IMR-90 (cell line): ENCODE results near the gene RANBP3. TPM values are rescaled to one million over a fixed set of nuclear protein-coding genes. Genes with fewer than 3 reads are reported as not detected.

Experiments used
- ATAC-seq: fragments of 200-7000 bp; cut with Tn5 transposase; 2 replicates; pipeline ENCODE4 v1.9.1; 2020; ENCODE audit warnings: low read depth, mild to moderate bottlenecking, moderate library complexity
- BruUV-seq: library from RNA; stranded (reverse); fragments of 400-500 nt; replicated peaks from 2 replicates; lab custom pipeline; 2021; lab: Mats Ljungman, UMichigan
- CTCF ChIA-PET: fragments of 300-600 bp; formaldehyde crosslinking; extraction: SDS; loops from one replicate; lab custom pipeline; 2021; ENCODE audit warnings: antibody characterized with exemption; lab: Yijun Ruan, JAX
- POLR2A ChIA-PET: fragments of 300-600 bp; sonication (Branson Sonifier 250); formaldehyde crosslinking; loops from one replicate; lab custom pipeline; 2022; ENCODE audit warnings: antibody characterized with exemption; ENCODE audit not compliant: unreplicated experiment; lab: Charles Lee
- DNase-seq: peaks from one replicate; pipeline ENCODE4 v3.0.0; 2013
- H2AFZ ChIP-seq: replicated peaks from 2 replicates; pipeline ENCODE3; 2013; ENCODE audit warnings: low read length, mild to moderate bottlenecking; ENCODE audit not compliant: poor library complexity
- H2AK5ac ChIP-seq: 2 replicates; pipeline ENCODE4 v1.6.1; 2013; ENCODE audit warnings: low read depth, low read length, inconsistent platforms
- H2AK9ac ChIP-seq: replicated peaks from 2 replicates; pipeline ENCODE3; 2013; ENCODE audit warnings: mild to moderate bottlenecking, low read depth, low read length, moderate library complexity; ENCODE audit not compliant: poor library complexity
- H2BK120ac ChIP-seq: 2 replicates; pipeline ENCODE4 v1.6.1; 2013; ENCODE audit warnings: low read depth, low read length, inconsistent platforms
- H2BK15ac ChIP-seq: 3 replicates; pipeline ENCODE4 v1.6.1; 2013; ENCODE audit warnings: low read depth, low read length, inconsistent platforms
- H2BK20ac ChIP-seq: 2 replicates; pipeline ENCODE4 v1.6.1; 2013; ENCODE audit warnings: low read depth, mild to moderate bottlenecking, inconsistent platforms, low read length, moderate library complexity
- H2BK5ac ChIP-seq: 2 replicates; pipeline ENCODE4 v1.6.1; 2013; ENCODE audit warnings: mild to moderate bottlenecking, low read depth, low read length, inconsistent platforms; ENCODE audit not compliant: poor library complexity, severe bottlenecking
- H3K14ac ChIP-seq: replicated peaks from 2 replicates; pipeline ENCODE4 v1.6.1; 2013; ENCODE audit warnings: low read depth, low read length, inconsistent platforms
- H3K18ac ChIP-seq: 2 replicates; pipeline ENCODE4 v1.6.1; 2013; ENCODE audit warnings: low read depth, low read length, control low read depth
- H3K23ac ChIP-seq: 2 replicates; pipeline ENCODE4 v1.6.1; 2013; ENCODE audit warnings: low read depth, low read length, inconsistent platforms
- H3K27ac ChIP-seq: 2 replicates; pipeline ENCODE4 v1.5.1; 2013; ENCODE audit warnings: mild to moderate bottlenecking, control low read depth, low read length; ENCODE audit not compliant: insufficient read depth
- H3K27me3 ChIP-seq: 2 replicates; pipeline ENCODE4 v1.6.1; 2013; ENCODE audit warnings: low read length; ENCODE audit not compliant: control insufficient read depth, insufficient read depth
- H3K36me3 ChIP-seq: 2 replicates; pipeline ENCODE4 v1.6.1; 2013; ENCODE audit warnings: low read length, mixed read lengths; ENCODE audit not compliant: control insufficient read depth, insufficient read depth
- H3K4ac ChIP-seq: 2 replicates; pipeline ENCODE4 v1.6.1; 2013; ENCODE audit warnings: low read depth, low read length, inconsistent platforms
- H3K4me1 ChIP-seq: 2 replicates; pipeline ENCODE4 v1.6.1; 2013; ENCODE audit warnings: low read length, mixed read lengths; ENCODE audit not compliant: control insufficient read depth, insufficient read depth
- H3K4me2 ChIP-seq: 2 replicates; pipeline ENCODE4 v1.6.1; 2013; ENCODE audit warnings: low read depth, mild to moderate bottlenecking, control low read depth, low read length, moderate library complexity
- H3K4me3 ChIP-seq: 2 replicates; pipeline ENCODE4 v1.5.1; 2013; ENCODE audit warnings: low read depth, mild to moderate bottlenecking, control low read depth, low read length, moderate library complexity; ENCODE audit not compliant: insufficient read depth
- H3K56ac ChIP-seq: 2 replicates; pipeline ENCODE4 v1.6.1; 2013; ENCODE audit warnings: low read length, inconsistent platforms; ENCODE audit not compliant: insufficient read depth; ENCODE audit errors: extremely low read depth
- H3K79me1 ChIP-seq, 2 experiments: 2 replicates each; pipeline ENCODE4 v1.6.1; 2013; ENCODE audit warnings: low read length in 2 of 2, inconsistent platforms in 1 of 2, low read depth in 1 of 2
- H3K9ac ChIP-seq: 2 replicates; pipeline ENCODE4 v1.6.1; 2013; ENCODE audit warnings: low read depth, low read length, control low read depth
- H3K9me1 ChIP-seq: 2 replicates; pipeline ENCODE4 v1.6.1; 2013; ENCODE audit warnings: low read length, inconsistent platforms; ENCODE audit not compliant: insufficient read depth
- H3K9me3 ChIP-seq: 2 replicates; pipeline ENCODE4 v1.6.1; 2013; ENCODE audit warnings: low read length; ENCODE audit not compliant: control insufficient read depth, insufficient read depth
- H4K20me1 ChIP-seq: 2 replicates; pipeline ENCODE4 v1.6.1; 2013; ENCODE audit warnings: low read length, inconsistent platforms; ENCODE audit not compliant: insufficient read depth
- H4K5ac ChIP-seq: 2 replicates; pipeline ENCODE4 v1.6.1; 2013; ENCODE audit warnings: mild to moderate bottlenecking, low read depth, low read length, control low read depth
- H4K8ac ChIP-seq, 2 experiments: 2 replicates each; pipeline ENCODE4 v1.6.1; 2013; ENCODE audit warnings: low read depth in 2 of 2, low read length in 2 of 2, control low read depth in 1 of 2, inconsistent platforms in 1 of 2
- H4K91ac ChIP-seq: 2 replicates; pipeline ENCODE4 v1.6.1; 2013; ENCODE audit warnings: low read depth, low read length, inconsistent platforms; ENCODE audit not compliant: insufficient read depth
- BHLHE40 ChIP-seq: fragments of 150-350 bp; IDR thresholded peaks from 2 replicates; pipeline ENCODE4 v1.6.1; 2016; ENCODE audit warnings: mild to moderate bottlenecking, low read depth, low read length
- CEBPB ChIP-seq: IDR thresholded peaks from 2 replicates; pipeline ENCODE4 v1.6.1; 2012; ENCODE audit warnings: low read depth, low read length, improper control_type of control experiment
- CHD1 ChIP-seq: IDR thresholded peaks from 2 replicates; pipeline ENCODE4 v1.6.1; 2012; ENCODE audit warnings: low read depth, low read length, improper control_type of control experiment
- FOS ChIP-seq: fragments of 150-350 bp; IDR thresholded peaks from 2 replicates; pipeline ENCODE4 v1.6.1; 2016; ENCODE audit warnings: low read depth, low read length
- MAFK ChIP-seq: IDR thresholded peaks from 2 replicates; pipeline ENCODE4 v1.6.1; 2012; ENCODE audit warnings: low read depth, low read length, improper control_type of control experiment
- MAZ ChIP-seq: IDR thresholded peaks from 2 replicates; pipeline ENCODE4 v1.6.1; 2012; ENCODE audit warnings: low read depth, mild to moderate bottlenecking, low read length, improper control_type of control experiment, moderate library complexity, borderline replicate concordance
- MXI1 ChIP-seq: IDR thresholded peaks from 2 replicates; pipeline ENCODE4 v1.6.1; 2012; ENCODE audit warnings: low read depth, mild to moderate bottlenecking, low read length, moderate library complexity, borderline replicate concordance
- NFE2L2 ChIP-seq: fragments of 150-350 bp; IDR thresholded peaks from 2 replicates; pipeline ENCODE4 v1.6.1; 2016; ENCODE audit warnings: low read depth, mild to moderate bottlenecking, low read length
- POLR2A ChIP-seq: IDR thresholded peaks from 2 replicates; pipeline ENCODE4 v1.6.1; 2012; ENCODE audit warnings: mild to moderate bottlenecking, low read depth, low read length
- RAD21 ChIP-seq: IDR thresholded peaks from 2 replicates; pipeline ENCODE4 v1.6.1; 2012; ENCODE audit warnings: low read length, improper control_type of control experiment
- RCOR1 ChIP-seq: IDR thresholded peaks from 2 replicates; pipeline ENCODE4 v1.6.1; 2012; ENCODE audit warnings: mild to moderate bottlenecking, low read length, improper control_type of control experiment; ENCODE audit not compliant: insufficient replicate concordance
- RFX5 ChIP-seq: IDR thresholded peaks from 2 replicates; pipeline ENCODE4 v1.8.0; 2012; ENCODE audit warnings: low read depth, mild to moderate bottlenecking, low read length, moderate library complexity
- SMC3 ChIP-seq: fragments of 150-350 bp; IDR thresholded peaks from 2 replicates; pipeline ENCODE4 v1.6.1; 2016; ENCODE audit warnings: low read depth, mild to moderate bottlenecking, antibody characterized with exemption, low read length, moderate library complexity
- USF2 ChIP-seq: fragments of 150-350 bp; IDR thresholded peaks from 2 replicates; pipeline ENCODE4 v1.6.1; 2017; ENCODE audit warnings: mild to moderate bottlenecking, antibody characterized with exemption, low read length, low read depth
- WGBS, 2 experiments: methylation state at CpG; one replicate each; pipeline versions ENCODE4 v1.1.5 to v1.1.7; 2013; ENCODE audit warnings: missing lambda C conversion rate in 2 of 2; ENCODE audit not compliant: insufficient read length in 1 of 2; ENCODE audit errors: extremely low coverage in 2 of 2; 5-methylcytosine and 5-hydroxymethylcytosine counted together
- dilution Hi-C: fragments of 300-500 bp; cut with HindIII; formaldehyde crosslinking; loops from one replicate; pipeline ENCODE4 v1.14.3; 2018; ENCODE audit warnings: low sequenced_read_pairs; ENCODE audit not compliant: unreplicated experiment
- in situ Hi-C: fragments of 300-500 bp; cut with MboI; formaldehyde crosslinking; loops from 3 replicates; pipeline ENCODE4 v1.14.3; 2019; ENCODE audit warnings: low sequenced_read_pairs, inconsistent platforms, mixed read lengths
- intact Hi-C: fragments of 100-400 bp; cut with micrococcal nuclease; formaldehyde crosslinking; loops from 2 replicates; pipeline ENCODE4 v1.10.0; 2022
- polyA plus RNA-seq, 3 experiments: library from polyadenylated mRNA; depleted of rRNA; stranded (reverse); fragments of >200 nt; gene quantifications; 2 replicates each; pipeline ENCODE4 v1.2.3, GENCODE V29; 2012; ENCODE audit warnings: low replicate concordance in 1 of 3
- total RNA-seq: library from RNA; depleted of rRNA; stranded (reverse); fragments of >200 nt; gene quantifications from 2 replicates; pipeline ENCODE4 v1.2.3, GENCODE V29; 2012
- TF ChIP-seq, protein P1 (sequence below): conservative IDR thresholded peaks from 2 replicates; pipeline ENCODE4 v1.5.1; 2012; ENCODE audit warnings: mild to moderate bottlenecking, low read depth, low read length, improper control_type of control experiment
- TF ChIP-seq, protein P2 (sequence below): fragments of 150-350 bp; IDR thresholded peaks from 2 replicates; pipeline ENCODE4 v1.6.1; 2016; ENCODE audit warnings: low read depth, mild to moderate bottlenecking, low read length, moderate library complexity, borderline replicate concordance

RANBP3 gene
- total and polyA plus RNA-seq, 2 of the 4 experiments (the other 2 are of a cell fraction) = 42.5 to 111 TPM

- no peak for ATAC-seq
- peaks cover 4 to 14% of the 10 kb centered on the region in 2 experiments; a peak in 2 of 4 replicates for H3K79me1 ChIP-seq
- H3K4me1 ChIP-seq = peaks cover 1% of the 10 kb centered on the region; the same call in 1 of the 2 replicates
- H4K20me1 ChIP-seq = no peaks in the 10 kb centered on the region; the same call in 1 of the 2 replicates
- dilution Hi-C loops (no loop called here), intact Hi-C loops (no loop called here), in situ Hi-C loops (no loop called here)
- no peak overlapping the region for H4K5ac ChIP-seq
- ChIA-PET POLR2A (no interaction called here), CTCF (no interaction called here)
- no peak overlapping the region for H3K4me3 ChIP-seq
- H3K4ac ChIP-seq = no peak overlapping the region
- no peaks in the 10 kb centered on the region for H3K27me3 ChIP-seq
- H3K9ac ChIP-seq = no peak overlapping the region
- 98% methylated on average over 7 of the region's 16 CpGs; no CpG with 5 or more reads in 1 of the 2 experiments for WGBS, 2 experiments
- H2AK5ac ChIP-seq = no peak overlapping the region
- no peak overlapping the region for H2BK15ac ChIP-seq
- no peak overlapping the region for H4K91ac ChIP-seq
- no peak overlapping the region for H2AK9ac ChIP-seq
- no peak overlapping the region for H2BK120ac ChIP-seq
- H3K56ac ChIP-seq = no peak overlapping the region
- H3K9me3 ChIP-seq = no peaks in the 10 kb centered on the region
- no peak overlapping the region for H2BK5ac ChIP-seq
- TF ChIP-seq RCOR1 (no peak), MAZ (no peak), CHD1 (no peak), BHLHE40 (no peak), MAFK (no peak), NFE2L2 (no peak), FOS (no peak), POLR2A (no peak), RAD21 (no peak), RFX5 (no peak), USF2 (no peak), MXI1 (no peak), SMC3 (no peak), CEBPB (no peak)
- TF ChIP-seq, protein P1, sequence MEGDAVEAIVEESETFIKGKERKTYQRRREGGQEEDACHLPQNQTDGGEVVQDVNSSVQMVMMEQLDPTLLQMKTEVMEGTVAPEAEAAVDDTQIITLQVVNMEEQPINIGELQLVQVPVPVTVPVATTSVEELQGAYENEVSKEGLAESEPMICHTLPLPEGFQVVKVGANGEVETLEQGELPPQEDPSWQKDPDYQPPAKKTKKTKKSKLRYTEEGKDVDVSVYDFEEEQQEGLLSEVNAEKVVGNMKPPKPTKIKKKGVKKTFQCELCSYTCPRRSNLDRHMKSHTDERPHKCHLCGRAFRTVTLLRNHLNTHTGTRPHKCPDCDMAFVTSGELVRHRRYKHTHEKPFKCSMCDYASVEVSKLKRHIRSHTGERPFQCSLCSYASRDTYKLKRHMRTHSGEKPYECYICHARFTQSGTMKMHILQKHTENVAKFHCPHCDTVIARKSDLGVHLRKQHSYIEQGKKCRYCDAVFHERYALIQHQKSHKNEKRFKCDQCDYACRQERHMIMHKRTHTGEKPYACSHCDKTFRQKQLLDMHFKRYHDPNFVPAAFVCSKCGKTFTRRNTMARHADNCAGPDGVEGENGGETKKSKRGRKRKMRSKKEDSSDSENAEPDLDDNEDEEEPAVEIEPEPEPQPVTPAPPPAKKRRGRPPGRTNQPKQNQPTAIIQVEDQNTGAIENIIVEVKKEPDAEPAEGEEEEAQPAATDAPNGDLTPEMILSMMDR = no peak
- TF ChIP-seq, protein P2, sequence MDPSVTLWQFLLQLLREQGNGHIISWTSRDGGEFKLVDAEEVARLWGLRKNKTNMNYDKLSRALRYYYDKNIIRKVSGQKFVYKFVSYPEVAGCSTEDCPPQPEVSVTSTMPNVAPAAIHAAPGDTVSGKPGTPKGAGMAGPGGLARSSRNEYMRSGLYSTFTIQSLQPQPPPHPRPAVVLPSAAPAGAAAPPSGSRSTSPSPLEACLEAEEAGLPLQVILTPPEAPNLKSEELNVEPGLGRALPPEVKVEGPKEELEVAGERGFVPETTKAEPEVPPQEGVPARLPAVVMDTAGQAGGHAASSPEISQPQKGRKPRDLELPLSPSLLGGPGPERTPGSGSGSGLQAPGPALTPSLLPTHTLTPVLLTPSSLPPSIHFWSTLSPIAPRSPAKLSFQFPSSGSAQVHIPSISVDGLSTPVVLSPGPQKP = no peak
- DNase-seq = no peak
- H3K23ac ChIP-seq = no peak overlapping the region
- no peak overlapping the region for H2BK20ac ChIP-seq
- peaks cover 90% of the 10 kb centered on the region for H3K36me3 ChIP-seq
- no peak overlapping the region for H3K18ac ChIP-seq
- no peak overlapping the region for H3K4me2 ChIP-seq
- H3K9me1 ChIP-seq = 0 out of 2 replicates have a peak, but pooled peaks cover 2% of the 10 kb centered on the region
- H2AFZ ChIP-seq = no peak overlapping the region
- BruUV-seq = no TSS peak
- H3K14ac ChIP-seq = no peak overlapping the region
- no peak overlapping the region for H3K27ac ChIP-seq
- no peak overlapping the region for H4K8ac ChIP-seq
These were observed 54.6 kb downstream of the RANBP3 start for GRCh38 chr19:5923356-5923755.
